Measurements from ENCODE around the gene RNPEPL1.

RNPEPL1 gene

GRCh38 chr2:240603081-240603835 is 35.0 kb downstream of the RNPEPL1 start (continued):
- TF ChIP-seq ZNF645 (tag by site-specific recombination; IDR thresholded peaks at IDR 0.05) (no peak), ZNF48 (tag by site-specific recombination; IDR thresholded peaks at IDR 0.05) (no peak), ZBTB11 (tag by site-specific recombination; conservative IDR thresholded peaks at IDR 0.05; ENCODE audit: low read depth) (no peak), ZNF366 (tag by site-specific recombination; conservative IDR thresholded peaks at IDR 0.05) (no peak), AEBP2 (tag by site-specific recombination; IDR thresholded peaks at IDR 0.05; ENCODE audit: borderline replicate concordance) (no peak), ZNF157 (tag by site-specific recombination; IDR thresholded peaks at IDR 0.05) (no peak)

DNA sequence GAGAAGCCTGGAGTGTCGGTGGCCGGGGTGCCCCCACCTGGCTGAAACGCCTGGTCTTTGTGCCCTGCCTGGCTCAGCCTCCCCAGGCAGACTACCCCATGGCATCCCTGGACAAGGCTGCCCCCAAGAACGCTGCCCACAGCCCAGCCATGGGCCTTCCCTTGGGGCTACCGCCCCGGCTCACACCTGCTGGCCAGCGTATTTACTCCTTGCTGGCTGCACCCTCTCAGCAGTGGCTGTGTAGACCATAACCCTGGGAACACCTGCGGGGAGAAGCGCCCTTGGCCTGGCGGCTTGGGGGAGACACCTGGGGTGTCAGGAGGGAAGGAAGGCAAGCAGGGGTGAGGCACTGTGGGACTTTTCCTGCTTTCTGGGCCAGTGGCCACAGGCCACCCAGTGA is 35.6 kb downstream of the RNPEPL1 start:
- CTCF ChIA-PET, result interaction anchor here (0.7 to 1.4 kb wide), 4 partner anchors 10 to 107 kb away, joined by 3 to 4 read pairs (median 3); no protein-coding TSS in a partner anchor
- H3K4me3 ChIP-seq (ENCODE audit: low read depth, low read length), result no peak overlapping the region
- no peaks in the 10 kb centered on the region for H3K9me3 ChIP-seq (ENCODE audit: control insufficient read depth, insufficient read depth, low read depth, low read length)
- no peak overlapping the region for H3K27ac ChIP-seq (ENCODE audit: extremely low read depth, low read depth, low read length)
- H3K4me1 ChIP-seq (ENCODE audit: control insufficient read depth, insufficient read depth, low read length), result no peaks in the 10 kb centered on the region; the same call in 1 of the 2 replicates
- H3K36me3 ChIP-seq (ENCODE audit: control insufficient read depth in 2 of 2, insufficient read depth in 1 of 2, low read length in 2 of 2), result peaks cover 0 to 19% of the 10 kb centered on the region in 2 experiments; a peak in 2 of 3 replicates
- POLR2A ChIA-PET, result interaction anchor here (0.7 to 1.1 kb wide), 2 partner anchors 18 to 38 kb away, joined by 3 to 6 read pairs; partner anchors contain the start of gene CAPN10
- TF ChIP-seq ZIC2 (tag by site-specific recombination; IDR thresholded peaks at IDR 0.05), result peak; percentile 33; the same call in 1 of the 2 replicates
- no peak for TF ChIP-seq ZNF138 (tag by site-specific recombination; IDR thresholded peaks at IDR 0.05; ENCODE audit: borderline replicate concordance)
- no peak for TF ChIP-seq ZNF580 (tag by site-specific recombination; IDR thresholded peaks at IDR 0.05)

- Histone ChIP-seq H3K9me3 (ENCODE audit: control insufficient read depth, insufficient read depth, low read depth, low read length) (no peaks in the 10 kb centered on the region), H3K27ac (ENCODE audit: extremely low read depth, low read depth, low read length) (no peak overlapping the region), H3K36me3 (ENCODE audit: control insufficient read depth in 2 of 2, insufficient read depth in 1 of 2, low read length in 2 of 2) (peaks cover 0 to 13% of the 10 kb centered on the region in 2 experiments; a peak in 2 of 3 replicates), H3K4me1 (ENCODE audit: control insufficient read depth, insufficient read depth, low read length) (no peaks in the 10 kb centered on the region; the same call in 1 of the 2 replicates), H3K4me3 (ENCODE audit: low read depth, low read length) (no peak overlapping the region)
- ChIA-PET CTCF (interaction anchor here (0.6 to 1.4 kb wide), 7 partner anchors 10 to 107 kb away, joined by 3 to 4 read pairs (median 3); partner anchors contain the start of gene CAPN10), POLR2A (interaction anchor here (0.7 to 1.1 kb wide), 2 partner anchors 18 to 38 kb away, joined by 3 to 6 read pairs; partner anchors contain the start of gene CAPN10)
- TF ChIP-seq, protein P1, sequence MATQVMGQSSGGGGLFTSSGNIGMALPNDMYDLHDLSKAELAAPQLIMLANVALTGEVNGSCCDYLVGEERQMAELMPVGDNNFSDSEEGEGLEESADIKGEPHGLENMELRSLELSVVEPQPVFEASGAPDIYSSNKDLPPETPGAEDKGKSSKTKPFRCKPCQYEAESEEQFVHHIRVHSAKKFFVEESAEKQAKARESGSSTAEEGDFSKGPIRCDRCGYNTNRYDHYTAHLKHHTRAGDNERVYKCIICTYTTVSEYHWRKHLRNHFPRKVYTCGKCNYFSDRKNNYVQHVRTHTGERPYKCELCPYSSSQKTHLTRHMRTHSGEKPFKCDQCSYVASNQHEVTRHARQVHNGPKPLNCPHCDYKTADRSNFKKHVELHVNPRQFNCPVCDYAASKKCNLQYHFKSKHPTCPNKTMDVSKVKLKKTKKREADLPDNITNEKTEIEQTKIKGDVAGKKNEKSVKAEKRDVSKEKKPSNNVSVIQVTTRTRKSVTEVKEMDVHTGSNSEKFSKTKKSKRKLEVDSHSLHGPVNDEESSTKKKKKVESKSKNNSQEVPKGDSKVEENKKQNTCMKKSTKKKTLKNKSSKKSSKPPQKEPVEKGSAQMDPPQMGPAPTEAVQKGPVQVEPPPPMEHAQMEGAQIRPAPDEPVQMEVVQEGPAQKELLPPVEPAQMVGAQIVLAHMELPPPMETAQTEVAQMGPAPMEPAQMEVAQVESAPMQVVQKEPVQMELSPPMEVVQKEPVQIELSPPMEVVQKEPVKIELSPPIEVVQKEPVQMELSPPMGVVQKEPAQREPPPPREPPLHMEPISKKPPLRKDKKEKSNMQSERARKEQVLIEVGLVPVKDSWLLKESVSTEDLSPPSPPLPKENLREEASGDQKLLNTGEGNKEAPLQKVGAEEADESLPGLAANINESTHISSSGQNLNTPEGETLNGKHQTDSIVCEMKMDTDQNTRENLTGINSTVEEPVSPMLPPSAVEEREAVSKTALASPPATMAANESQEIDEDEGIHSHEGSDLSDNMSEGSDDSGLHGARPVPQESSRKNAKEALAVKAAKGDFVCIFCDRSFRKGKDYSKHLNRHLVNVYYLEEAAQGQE (tag by site-specific recombination; IDR thresholded peaks at IDR 0.05), result peak; percentile 92
- 0 out of 2 replicates have a peak, but pooled peaks have one; percentile 7 for TF ChIP-seq ZNF341 (tag by site-specific recombination; IDR thresholded peaks at IDR 0.05; ENCODE audit: low read depth)
- no peak for TF ChIP-seq ZNF324 (tag by site-specific recombination; IDR thresholded peaks at IDR 0.05)
- TF ChIP-seq ZNF37A (tag by site-specific recombination; IDR thresholded peaks at IDR 0.05), result no peak
- TF ChIP-seq, protein P2, sequence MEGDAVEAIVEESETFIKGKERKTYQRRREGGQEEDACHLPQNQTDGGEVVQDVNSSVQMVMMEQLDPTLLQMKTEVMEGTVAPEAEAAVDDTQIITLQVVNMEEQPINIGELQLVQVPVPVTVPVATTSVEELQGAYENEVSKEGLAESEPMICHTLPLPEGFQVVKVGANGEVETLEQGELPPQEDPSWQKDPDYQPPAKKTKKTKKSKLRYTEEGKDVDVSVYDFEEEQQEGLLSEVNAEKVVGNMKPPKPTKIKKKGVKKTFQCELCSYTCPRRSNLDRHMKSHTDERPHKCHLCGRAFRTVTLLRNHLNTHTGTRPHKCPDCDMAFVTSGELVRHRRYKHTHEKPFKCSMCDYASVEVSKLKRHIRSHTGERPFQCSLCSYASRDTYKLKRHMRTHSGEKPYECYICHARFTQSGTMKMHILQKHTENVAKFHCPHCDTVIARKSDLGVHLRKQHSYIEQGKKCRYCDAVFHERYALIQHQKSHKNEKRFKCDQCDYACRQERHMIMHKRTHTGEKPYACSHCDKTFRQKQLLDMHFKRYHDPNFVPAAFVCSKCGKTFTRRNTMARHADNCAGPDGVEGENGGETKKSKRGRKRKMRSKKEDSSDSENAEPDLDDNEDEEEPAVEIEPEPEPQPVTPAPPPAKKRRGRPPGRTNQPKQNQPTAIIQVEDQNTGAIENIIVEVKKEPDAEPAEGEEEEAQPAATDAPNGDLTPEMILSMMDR (tag by site-specific recombination; IDR thresholded peaks at IDR 0.05), result peak; percentile 51; the same call in 1 of the 2 replicates
- no peak for TF ChIP-seq REPIN1 (tag by site-specific recombination; IDR thresholded peaks at IDR 0.05; ENCODE audit: low read depth)
Measured at GRCh38 chr2:240604291-240604938, 36.1 kb downstream of the RNPEPL1 start.
